GM21717 (cell line): Measurements from ENCODE around the gene KLC1.

Experiments used
- ATAC-seq: cut with Tn5 transposase; IDR thresholded peaks from one replicate; pipeline ENCODE4 v1.9.1; 2021; ENCODE audit warnings: mild to moderate bottlenecking, moderate library complexity; ENCODE audit not compliant: unreplicated experiment

Gene KLC1

DNA sequence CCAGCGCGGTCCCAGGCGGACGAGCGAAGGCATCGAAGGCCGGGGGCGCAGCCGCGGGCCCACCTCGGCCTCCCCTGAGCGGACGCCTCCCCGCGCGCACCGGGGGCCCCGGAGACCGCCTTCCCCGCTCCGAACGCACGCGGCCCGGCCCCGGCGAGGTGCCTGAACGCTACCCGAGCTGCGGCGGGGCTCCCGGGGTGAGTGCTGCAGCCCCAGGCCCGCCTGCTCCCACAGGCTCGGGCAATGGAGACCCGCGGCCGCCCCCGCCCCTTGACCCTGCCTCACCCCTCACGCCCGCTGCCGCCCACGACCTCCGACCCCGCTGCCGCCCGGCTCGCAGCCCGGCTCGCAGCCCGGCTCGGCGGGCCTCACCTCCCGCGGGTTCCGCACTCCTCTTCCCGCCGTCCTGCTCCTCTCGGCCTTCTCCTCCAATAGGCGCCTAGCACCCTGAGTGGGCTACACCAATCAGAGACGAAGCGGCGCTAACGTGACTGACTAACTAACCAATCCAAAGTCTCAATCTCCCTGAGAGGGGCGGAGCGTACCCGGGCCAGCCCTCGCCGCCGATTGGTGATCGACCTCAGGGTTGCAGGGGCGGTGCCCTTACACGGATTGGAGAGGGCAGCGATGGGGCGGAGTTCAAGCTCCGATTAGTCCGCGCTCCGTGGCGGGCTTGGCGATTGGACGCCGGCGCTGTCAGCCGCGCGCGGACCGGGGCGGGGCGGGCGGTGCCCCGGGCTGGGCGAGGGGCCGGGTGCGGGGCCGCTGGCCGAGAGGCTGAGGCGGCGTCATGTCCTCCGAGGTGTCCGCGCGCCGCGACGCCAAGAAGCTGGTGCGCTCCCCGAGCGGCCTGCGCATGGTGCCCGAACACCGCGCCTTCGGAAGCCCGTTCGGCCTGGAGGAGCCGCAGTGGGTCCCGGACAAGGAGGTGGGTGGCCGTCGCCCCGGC is 86.3 kb downstream of the KLC1 start, which contains the start of the genes XRCC3 and ZFYVE21:
XRCC3 (minus strand) TSS at position 400 of the 949 bp plus-strand sequence. CDS start 4,364 bp downstream, outside the sequence.
ZFYVE21 (plus strand) TSS at position 759 of the 949 bp plus-strand sequence; CDS start at position 791, 32 bp downstream.
- peak; percentile 94 for ATAC-seq

DNA sequence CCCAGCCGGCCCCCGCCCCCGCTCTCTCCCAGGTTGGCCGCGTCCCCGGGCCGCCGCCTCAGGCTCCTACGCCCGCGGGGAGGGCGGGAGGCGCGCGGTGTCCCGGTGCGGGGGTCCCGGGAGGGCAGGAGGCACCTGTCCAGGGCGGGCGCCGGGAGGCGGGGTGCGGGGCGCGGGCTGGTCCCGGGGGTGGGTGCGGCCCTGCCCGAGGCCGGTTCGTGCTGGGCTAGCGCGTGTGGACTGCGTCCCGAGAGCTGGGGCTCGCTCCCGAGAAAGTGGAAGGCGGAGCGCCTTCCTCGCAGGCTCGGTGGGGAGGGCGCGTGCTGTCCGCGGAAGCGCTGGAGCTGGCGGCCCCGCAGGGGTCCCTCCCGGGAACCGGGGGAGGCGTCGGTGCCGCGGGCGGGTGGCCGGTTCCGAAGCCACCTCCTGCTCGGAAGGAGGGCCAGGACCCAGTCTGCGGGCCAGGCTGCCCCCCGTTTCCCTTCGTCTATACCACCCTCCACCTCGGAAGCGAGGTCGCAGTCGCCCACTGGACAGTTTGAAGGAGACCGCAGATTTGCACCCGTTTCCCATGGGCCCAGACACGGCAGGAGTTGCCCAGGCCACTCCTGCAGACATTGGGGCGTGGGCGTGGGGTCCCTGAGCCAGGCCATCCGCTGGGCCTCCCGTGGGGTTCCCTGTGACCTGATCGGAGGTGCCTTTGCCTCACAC is 87.2 kb downstream of the KLC1 start:
- peak; percentile 2 for ATAC-seq

DNA sequence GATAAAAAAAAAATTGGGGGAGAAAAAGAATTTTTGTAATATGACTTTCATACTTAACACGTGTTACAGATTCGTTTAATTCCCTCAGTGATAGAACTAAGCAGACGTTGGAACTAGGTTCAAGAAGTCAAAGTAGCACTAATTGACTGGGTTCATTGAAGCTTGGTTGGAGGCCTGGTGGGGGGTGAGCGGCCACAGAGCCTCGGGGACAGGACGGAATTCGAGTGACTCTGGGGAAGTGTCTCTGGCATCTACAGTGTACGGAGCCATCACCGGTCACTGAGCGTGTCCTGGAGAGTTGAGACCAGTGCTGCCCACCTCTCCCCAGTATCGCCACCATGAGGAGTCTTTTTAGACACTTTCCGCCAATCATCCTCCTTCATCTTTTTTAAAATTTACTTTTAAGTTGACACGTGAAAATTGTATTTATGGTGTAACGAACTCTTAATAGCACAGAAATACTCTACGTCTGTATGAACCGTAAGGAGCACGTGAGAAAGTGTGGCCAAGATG is 87.9 kb downstream of the KLC1 start:
- ATAC-seq, result no peak

DNA sequence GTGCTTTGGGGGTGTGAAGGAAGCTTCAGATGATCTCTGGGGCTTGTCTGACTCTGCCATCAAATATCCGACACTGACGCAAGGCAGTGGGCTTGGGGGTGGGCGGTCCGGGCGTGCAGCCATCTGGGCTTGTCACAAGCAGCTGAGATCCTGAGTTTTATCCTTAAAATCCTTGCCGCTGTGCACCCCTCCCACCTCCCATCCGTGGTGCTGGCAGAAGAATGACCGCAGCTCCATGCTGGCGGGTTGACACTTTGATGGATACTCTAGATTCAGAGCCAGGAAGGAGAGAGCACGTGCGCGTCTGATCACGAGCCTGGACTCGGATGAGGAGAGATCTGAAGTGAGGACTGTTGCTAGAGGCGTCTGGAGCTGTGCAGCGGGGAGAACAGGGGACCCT is 89.6 kb downstream of the KLC1 start:
- no peak for ATAC-seq

DNA sequence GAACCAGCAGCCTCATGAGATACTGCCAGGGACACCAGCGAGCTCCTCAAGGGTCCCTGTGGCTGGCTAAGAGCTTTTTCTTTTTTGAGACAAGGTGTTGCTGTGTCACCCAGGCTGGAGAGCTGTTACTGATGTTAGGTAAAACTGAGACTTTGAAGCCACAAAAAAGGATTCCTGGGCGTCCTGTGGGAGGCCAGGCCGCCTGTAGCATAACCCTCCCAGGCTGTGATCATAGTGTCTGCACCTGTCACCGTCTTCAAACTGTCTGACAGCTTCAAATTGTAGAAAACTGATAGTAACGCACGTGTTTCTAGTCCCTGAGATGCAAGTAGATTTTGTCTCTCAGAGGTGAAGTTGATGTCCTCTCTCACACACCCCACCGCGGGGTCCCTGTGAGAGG is 90.7 kb downstream of the KLC1 start:
- ATAC-seq, result no peak

DNA sequence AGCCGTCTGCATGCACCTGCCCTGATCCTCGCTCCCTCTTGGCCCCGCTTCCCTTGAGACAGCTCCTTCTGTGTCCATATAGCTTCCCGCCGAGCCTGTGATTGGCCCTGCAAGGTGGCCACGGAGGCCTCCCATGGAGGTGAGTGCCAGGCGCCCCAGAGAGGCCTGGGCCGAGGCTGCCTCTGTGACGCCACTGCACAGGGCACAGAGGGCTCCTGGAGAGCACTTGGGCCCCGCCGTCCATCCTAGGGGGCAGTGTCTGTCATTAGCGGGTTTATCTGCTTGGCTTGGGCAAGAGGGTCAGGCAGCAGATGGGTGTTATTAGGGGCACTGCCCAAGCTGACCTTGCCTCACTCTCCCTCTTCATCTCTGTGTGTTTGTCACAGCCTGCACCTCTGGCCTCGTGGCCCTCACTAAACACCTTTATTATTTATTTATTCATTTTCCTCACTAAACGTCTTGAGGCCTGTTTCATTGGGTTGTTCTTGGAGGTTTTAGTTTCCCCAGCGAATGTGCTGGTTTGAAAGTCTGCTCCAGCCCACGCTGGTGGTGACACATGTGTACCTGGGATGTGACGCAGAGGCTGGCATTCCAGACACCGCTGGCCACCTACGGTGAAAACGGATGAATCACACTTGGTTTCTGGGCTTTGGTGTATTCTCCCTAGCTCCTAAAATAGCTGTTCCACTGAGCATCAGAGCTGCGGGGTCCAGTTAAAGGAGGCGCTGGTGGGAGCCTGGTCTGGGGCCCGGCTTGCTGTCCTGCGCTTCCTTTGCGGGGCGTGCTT is 92.5 kb downstream of the KLC1 start:
- no peak for ATAC-seq

DNA sequence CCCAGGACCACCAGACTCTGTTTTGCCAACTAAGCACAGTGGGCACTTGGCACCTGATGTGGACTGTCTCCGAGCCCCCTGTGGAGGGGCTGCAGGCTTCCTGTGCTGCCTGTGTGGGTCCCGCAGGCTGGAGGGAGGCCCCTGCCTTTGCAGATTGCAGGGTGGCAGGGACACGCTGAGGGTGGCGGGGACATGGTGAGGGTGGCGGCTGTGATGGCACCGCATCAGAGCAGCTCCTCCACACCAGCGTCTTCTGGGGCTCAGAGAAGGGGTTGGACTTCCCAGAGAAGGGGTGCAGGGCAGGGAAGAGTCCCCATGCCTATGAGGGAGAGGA is 94.7 kb downstream of the KLC1 start:
- no peak for ATAC-seq

DNA sequence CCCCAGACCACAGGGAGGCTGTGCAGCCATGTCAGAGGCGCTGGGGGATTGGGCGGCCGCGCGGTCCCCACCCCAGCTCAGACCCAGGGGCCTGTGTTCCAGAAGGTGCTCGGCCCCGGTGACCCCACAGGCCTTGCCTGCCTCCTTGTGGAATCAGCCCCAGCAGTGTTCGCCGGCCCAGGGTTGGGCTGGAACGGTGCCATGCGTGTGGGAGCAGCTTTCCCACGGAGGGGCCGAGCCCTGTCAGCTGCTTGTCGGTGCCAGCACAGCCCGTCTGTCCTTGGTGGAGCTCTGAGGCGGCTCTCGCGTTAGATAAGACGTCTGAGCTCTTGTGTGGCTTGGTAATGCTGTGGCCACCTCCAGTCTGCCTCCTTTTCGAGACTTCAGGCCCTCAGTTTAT is 95.1 kb downstream of the KLC1 start:
- ATAC-seq, result no peak

DNA sequence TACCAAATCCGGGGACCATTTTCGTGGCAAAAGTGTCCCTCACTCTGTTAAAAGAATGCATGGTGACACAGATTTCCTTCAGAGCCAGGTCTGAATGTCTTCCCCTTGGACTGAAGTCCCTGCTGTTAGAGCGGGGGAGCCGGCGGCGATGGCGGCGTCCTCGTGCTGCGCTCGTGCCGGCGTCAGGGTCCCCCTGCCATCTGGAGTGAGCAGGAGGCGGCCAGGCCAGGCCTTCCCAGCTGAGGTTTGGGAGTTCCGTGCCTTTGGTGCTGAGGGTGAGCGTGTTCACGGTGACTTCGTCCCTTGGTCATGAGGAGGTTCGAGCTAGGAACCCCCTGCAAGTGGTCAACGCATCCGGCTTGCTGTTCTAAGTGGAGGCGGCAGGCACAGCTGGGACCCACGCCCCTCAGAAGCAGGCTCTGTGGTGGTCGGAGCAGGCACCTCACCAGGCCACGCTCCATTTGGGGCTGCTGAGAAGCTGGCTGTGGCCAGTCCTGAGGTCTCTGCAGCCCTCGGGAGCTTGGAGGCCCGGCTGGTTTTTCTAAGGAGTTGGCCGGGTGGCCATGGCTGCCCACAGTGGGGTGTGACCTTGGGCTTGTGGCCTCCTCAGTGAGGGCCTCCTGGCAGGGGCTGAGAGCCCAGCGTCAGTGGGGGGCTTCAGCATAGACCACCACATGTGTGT is 96.1 kb downstream of the KLC1 start:
- ATAC-seq, result no peak

DNA sequence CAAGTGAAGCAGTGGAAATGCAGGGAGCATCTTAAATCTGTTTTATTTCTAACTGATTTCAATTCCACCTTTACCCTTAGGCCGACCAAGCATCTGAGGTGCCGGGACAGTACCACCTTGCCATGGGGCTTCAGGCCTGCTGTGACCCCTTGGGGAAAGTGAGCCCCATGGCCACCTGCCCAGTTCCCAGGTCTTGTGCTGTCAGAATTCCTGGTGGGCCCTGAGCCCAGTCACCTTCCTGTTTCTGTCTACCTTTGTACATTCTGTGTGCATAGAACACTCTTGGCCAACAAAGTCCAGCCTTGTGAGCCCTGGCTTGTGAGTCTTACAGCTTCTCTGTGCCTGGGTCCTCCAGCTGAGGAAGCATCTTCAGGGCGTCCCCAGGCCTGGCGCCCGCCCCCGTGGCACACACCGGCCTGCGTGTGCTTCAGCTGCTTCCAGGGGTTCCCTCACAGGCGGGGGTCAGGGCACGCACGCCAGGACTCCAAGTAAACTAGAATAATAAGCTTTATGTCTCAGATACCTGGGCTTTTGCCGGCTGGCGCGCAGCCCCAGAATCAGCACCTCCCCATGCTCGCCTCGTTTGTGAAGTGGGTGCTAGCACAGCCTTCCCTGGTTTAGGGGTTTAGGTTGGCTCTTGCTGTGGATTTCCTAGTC is 96.9 kb downstream of the KLC1 start:
- ATAC-seq, result no peak

DNA sequence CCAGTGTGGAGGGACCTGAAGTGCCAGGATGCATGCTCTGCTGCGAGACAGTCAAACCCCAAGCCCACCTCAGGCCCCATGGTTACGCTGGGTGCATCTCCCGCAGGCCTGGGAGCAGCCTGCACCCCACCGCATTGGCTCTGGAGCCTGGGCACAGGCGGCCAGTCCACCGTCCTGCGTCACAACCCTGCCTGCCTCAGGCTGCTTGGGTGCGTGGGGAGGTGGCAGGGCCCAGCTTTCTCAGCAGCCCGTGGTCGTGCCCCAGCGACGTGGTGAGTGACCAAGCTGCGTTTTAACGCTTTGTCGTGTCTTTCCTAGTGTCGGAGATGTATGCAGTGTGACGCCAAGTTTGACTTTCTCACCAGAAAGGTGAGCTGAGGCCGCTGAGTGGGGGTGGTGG is 97.5 kb downstream of the KLC1 start:
- no peak for ATAC-seq

DNA sequence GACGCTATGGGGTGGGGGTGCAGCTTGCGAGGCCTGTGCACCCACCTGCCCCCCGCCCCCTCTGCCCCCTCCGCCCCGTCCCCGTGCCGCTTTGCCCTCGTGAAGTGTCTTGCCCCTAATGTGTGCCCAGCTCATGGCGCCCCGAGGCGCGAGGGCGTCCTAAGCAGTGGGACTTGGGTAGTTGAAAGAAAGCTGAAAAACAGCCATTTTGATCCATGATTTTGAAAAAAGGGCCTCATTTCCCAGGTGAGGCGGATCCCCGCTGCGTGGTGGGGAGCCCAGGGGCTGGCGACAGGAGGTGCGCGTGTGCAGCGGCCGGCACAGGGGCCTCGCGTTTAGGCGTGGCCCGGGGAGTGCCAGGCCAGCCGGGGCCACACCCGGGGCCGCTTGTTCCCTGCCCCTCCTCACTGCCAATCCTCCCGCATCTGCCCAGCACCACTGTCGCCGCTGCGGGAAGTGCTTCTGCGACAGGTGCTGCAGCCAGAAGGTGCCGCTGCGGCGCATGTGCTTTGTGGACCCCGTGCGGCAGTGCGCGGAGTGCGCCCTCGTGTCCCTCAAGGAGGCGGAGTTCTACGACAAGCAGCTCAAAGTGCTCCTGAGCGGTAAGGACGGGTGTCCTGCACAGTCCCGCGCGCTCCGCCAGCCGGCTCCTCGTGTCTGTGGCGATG is 98.4 kb downstream of the KLC1 start:
- ATAC-seq, result no peak

DNA sequence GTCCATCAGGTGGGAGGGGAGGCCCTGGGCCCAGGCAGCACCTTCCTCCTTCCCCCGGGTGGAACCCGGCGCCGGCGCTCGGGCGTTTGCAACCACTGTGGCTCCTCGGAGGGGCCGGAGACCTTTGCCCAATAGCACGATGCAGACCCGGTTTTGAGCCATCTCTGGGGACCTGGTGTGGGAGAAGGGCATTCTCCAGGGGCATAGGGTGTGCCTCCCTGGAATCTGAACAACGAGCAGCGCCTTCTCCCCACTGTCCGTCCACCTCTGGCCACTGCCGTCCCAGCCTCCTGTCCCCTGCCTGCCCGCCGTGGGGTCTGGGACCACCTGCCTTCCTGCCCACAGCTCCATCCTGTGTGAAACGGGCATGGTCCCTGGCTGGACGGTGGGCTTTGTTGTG is 99.1 kb downstream of the KLC1 start:
- no peak for ATAC-seq

DNA sequence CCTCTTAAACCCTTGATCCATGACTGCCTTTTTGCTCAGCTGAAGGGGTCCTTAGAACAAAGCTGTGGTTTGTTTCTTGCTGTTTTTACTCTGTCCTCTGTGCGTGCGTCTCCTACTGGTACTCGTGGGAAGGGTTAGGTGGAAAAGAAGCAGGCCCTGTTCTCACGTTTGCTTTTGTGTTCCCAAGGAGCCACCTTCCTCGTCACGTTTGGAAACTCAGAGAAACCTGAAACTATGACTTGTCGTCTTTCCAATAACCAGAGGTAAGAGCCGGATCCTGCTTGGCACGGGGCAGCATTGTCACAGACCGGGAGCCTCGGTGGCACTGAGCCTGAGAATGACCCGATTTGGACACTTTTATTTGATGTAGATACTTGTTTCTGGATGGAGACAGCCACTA is 99.7 kb downstream of the KLC1 start:
- no peak for ATAC-seq

DNA sequence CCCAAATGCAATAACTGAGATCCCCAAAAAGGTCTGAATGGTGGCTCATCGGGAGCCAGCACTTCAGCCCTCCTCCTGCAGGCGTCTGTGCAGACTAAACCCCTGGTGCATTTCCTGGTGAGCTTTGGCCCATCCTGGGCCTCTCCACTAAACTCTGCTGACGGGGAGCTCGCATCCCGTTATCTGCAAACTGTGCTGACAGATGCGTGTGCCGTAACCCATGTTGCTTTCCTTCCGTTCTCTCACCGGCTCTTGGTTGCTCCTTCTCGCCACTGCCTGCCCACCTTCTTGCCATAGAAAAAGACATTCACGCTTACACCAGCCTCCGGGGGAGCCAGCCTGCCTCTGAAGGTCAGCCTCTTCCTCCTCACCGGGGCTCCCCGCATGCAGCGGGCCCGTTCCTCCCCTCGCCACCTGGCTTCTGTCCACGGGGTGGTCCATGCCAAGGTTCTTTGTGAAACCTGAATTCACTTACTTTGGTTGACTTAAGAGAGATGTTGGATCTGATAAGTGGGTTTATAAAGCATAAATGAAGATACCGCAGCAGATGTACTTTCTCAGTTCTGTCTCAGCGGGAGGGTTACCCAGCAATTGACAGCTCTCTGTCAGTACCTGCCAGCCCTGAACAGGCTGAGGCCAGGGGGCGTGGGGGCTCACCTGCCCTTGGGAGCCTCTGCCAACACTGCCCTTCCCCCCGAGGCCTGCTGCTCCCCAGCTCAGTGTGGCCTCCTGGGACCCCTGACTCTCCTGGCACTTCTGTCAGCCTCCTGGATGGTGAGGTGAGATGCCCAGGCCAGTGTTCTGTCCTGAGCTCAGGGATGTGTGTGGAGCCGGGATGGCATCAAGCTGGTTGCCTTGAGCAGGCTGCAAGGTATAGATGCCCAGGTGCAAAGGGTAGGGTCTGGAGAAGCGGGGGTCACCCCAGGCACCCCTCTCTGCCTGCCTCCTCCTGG is 100.8 kb downstream of the KLC1 start:
- no peak for ATAC-seq

DNA sequence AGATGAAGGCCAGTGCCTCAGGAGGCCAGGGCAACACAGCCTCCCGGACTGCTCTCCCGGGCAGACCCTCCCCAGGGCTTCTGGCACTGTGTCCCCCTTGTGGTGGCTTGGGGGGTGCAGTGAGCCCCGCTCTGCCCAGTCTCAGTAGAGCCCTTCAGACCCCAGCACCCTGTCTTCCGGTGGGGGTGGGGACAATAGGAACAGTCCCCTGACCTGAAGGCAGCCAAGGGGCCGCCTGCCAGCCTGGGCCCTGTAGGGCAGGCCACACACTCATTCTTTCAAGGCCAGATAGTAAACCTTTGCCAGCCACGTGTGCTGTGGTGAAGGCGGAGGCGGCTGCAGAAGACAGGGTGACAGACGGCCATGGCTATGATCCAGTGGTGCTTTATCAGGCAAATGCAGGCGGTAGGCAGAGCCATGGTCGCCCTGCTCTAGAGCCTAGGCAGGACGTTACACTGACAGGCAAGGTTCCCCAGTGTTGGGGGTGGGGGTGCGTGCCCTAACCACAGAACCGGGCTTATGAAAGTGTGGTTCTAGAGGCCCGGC is 101.6 kb downstream of the KLC1 start:
- ATAC-seq, result no peak

DNA sequence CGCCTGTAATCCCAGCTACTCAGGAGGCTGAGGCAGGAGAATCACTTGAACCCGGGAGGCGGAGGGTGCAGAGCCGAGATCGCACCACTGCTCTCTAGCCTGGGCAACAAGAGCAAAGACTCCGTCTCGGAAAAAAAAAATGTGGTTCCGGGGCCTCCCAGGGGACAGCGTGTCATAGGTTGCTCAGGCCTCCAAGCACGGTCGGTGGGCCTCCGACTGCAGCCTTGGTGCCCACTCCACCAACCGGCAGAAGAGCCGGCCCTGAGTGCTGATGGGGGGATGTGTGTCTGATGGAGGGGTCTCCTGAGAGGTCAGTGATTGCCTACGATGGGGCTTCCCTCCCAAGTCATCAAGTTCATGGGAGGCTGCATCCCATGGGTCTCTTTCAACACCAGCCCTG is 102.5 kb downstream of the KLC1 start:
- no peak for ATAC-seq
